ENCODE results near the gene TMEM131L.
"Not testable (repeated sequence)": the region's sequence is repeated elsewhere in the genome, so short reads cannot be mapped to it uniquely, and the experiment has no call there.

TMEM131L gene

GRCh38 chr4:153573221-153573620 lies 107.1 kb downstream of the TMEM131L start:
- DNase-seq (ENCODE audit: low read depth): no peak

- DNase-seq (ENCODE audit: low read depth): peak; percentile 40
These were observed 108.0 kb downstream of the TMEM131L start for GRCh38 chr4:153573881-153574802.

DNA sequence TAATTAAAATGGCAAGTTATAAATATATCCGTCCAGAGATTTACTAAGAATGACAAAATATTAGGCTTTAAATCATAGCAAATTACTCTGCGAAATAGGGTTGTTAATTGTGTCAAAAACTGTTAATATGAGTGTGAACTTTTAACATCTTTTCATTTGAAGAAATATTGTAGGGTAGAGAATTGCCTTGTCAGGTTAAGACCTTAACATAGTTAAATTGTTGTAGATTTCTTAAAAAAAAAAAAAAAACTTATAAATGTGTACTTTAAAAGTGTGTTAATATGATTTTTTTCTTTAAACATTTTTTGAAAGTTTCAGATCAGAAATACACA lies 110.2 kb downstream of the TMEM131L start:
- DNase-seq (ENCODE audit: low read depth): no peak

GRCh38 chr4:153577053-153577452 lies 110.9 kb downstream of the TMEM131L start:
- DNase-seq (ENCODE audit: low read depth): no peak

DNA sequence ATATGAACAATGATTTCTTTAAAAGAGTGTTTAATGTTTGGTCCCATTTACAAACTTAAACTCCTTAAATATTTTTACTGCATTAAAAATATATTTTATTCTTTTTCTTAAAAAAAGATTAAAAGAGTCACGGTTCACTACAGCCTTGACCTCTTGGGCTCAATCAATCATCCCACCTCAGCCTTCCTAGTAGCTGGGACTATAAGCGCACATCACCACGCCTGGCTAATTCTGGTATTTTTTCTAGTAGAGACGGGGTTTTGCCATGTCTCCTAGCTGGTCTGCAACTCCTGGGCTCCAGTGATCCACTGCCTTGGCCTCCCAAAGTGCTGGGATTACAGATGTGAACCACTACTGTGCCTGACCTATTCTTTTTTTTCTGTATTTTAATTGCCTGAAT lies 113.2 kb downstream of the TMEM131L start:
- no peak for DNase-seq (ENCODE audit: low read depth)

- no peak for DNase-seq (ENCODE audit: low read depth)
These were observed 113.7 kb downstream of the TMEM131L start for GRCh38 chr4:153579872-153580271.

GRCh38 chr4:153582954-153583702 lies 117.0 kb downstream of the TMEM131L start:
- DNase-seq (ENCODE audit: low read depth): no peak

- DNase-seq (ENCODE audit: low read depth): no peak
These were observed 118.9 kb downstream of the TMEM131L start for GRCh38 chr4:153585026-153585425.

GRCh38 chr4:153589703-153590595 lies 123.8 kb downstream of the TMEM131L start:
- no peak for DNase-seq (ENCODE audit: low read depth)

GRCh38 chr4:153591441-153591840 lies 125.3 kb downstream of the TMEM131L start:
- no peak for DNase-seq (ENCODE audit: low read depth)

DNA sequence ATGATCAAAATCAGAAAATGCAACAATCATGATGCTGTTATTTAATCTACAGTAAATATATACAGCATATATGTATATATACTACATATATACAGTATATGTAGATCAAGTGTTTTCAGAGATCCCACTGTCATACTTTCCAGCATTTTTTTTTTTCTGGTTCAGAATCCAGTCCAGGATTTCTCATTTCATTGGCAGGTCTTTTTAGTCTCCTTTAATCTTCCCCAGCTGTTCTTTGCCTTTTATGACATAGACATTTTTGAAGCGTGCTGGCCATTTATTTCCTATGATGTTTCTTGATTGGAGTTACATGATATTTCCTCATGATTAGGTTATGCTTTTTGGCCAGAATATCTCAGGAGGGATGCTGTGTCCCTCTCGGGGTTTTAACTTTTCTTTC lies 125.9 kb downstream of the TMEM131L start:
- no peak for DNase-seq (ENCODE audit: low read depth)

DNA sequence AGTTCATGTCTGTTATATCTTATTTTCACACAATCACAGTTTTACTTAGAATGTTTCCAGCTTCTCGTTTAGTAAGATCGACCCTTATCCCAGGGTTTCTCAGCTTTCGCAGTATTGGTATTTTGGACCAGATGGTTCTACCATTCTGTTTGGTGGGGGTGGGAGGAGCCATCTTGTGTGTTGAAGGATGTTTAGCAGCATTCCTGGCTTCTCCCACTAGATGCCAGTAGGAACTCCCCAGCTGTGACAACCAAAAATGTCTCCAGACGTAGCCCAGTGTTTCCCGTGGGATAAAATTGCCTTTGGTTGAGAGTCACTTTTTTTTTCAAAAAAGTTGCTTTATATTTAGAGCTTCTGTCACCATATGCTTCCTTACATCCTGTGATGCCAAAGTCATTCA lies 127.0 kb downstream of the TMEM131L start:
- no peak for DNase-seq (ENCODE audit: low read depth)

DNA sequence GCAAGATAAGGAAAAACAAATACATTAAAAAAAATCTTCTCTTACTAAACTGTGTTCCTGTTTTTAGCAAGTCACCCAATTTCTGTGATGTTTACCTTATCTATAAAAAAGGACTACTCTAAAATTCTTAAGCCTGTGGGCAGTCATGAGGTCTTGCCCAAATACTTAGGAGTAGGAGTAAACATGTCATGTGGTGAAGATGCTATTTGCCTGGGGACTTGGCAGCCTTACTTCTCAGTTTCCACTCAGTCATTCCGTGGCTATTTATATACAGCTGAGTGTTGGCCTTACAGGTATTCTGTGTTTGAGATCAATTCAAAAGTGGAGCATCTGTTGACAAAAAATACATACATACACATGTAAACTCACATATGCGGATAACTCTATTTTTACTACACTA lies 128.1 kb downstream of the TMEM131L start:
- DNase-seq (ENCODE audit: low read depth): no peak

GRCh38 chr4:153595894-153596601 lies 129.9 kb downstream of the TMEM131L start:
- no peak for DNase-seq (ENCODE audit: low read depth)

- no peak for DNase-seq (ENCODE audit: low read depth)
These were observed 136.6 kb downstream of the TMEM131L start for GRCh38 chr4:153602758-153603157.

DNA sequence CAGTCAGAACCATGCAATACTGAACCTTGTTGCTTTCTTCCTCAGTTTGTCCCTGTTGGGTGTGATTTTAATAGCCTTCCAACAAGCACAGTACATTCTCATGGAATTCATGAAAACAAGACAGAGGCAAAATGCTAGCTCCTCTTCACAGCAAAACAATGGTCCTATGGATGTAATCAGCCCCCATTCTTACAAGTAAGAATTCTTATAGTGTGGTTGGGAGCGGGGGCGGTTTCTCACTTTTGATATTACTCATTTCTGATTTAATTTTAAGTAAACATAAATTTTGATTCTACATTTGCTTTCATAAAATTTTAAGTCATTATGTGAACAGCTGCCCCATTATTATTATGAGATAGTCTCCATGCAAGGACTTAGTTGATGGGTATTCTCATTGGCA lies 137.1 kb downstream of the TMEM131L start:
- DNase-seq (ENCODE audit: low read depth): no peak

DNA sequence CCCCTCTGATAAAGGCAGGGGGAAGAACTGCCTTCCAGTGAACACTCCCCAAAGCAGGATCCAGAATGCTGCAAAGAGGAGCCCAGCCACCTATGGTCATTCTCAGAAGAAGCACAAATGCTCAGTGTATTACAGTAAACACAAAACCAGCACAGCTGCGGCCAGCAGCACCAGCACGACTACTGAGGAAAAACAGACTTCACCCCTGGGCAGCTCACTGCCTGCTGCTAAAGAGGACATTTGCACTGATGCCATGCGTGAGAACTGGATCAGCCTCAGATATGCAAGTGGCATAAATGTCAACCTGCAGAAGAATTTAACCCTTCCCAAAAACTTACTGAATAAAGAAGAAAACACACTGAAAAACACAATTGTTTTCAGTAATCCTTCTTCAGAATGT lies 137.7 kb downstream of the TMEM131L start:
- DNase-seq (ENCODE audit: low read depth): no peak

GRCh38 chr4:153609070-153609469 lies 142.9 kb downstream of the TMEM131L start:
- DNase-seq (ENCODE audit: low read depth): not testable (repeated sequence)

- no peak for DNase-seq (ENCODE audit: low read depth)
These were observed 144.6 kb downstream of the TMEM131L start for GRCh38 chr4:153610623-153611376.

- DNase-seq (ENCODE audit: low read depth): peak; percentile 42
These were observed 145.5 kb downstream of the TMEM131L start for GRCh38 chr4:153611679-153612078.

DNA sequence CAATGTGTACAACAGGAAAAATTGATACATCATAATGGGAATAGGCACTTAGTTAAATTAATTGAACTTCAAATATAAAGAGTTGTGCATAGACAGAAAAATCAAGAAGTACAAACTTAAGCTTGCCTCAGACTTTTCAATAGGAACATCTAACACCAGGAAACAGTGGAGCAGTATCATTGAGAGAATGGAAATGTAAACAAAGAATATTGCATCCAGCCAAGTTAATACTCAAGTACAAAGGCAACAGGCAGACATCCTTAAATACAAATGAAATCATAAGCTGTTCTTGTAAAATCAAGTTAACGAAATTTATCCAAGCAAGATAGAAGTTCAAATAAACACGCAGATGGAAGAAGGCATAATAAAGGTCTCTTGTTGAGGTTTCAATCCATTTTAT lies 146.7 kb downstream of the TMEM131L start:
- no peak for DNase-seq (ENCODE audit: low read depth)
